Liver (tissue), 3 donors: ENCODE results near the gene IL13.

ENCODE experiments used
- HNF4A ChIP-seq, 2 donors: conservative IDR thresholded peaks; 2 replicates each; pipeline ENCODE4 v1.6.1; 2016; ENCODE audit warnings: antibody characterized with exemption in 2 of 2, mild to moderate bottlenecking in 2 of 2
- RAD21 ChIP-seq, 2 donors: IDR thresholded peaks; 2 replicates each; pipeline ENCODE4 v1.6.1; 2016; ENCODE audit warnings: antibody characterized with exemption in 2 of 2, mild to moderate bottlenecking in 2 of 2
- RXRA ChIP-seq, 2 donors: IDR thresholded peaks; 2 replicates each; pipeline ENCODE4 v1.6.1; 2017 to 2018; ENCODE audit warnings: antibody characterized with exemption in 2 of 2, mild to moderate bottlenecking in 1 of 2
- TAF1 ChIP-seq: conservative IDR thresholded peaks from 2 replicates; pipeline ENCODE4 v1.6.1; 2016; ENCODE audit warnings: antibody characterized with exemption, mild to moderate bottlenecking
- YY1 ChIP-seq: IDR thresholded peaks from 2 replicates; pipeline ENCODE4 v1.6.1; 2016; ENCODE audit warnings: antibody characterized with exemption, mild to moderate bottlenecking
- TF ChIP-seq, protein P1 (sequence below): fragments of 150-350 bp; IDR thresholded peaks from 2 replicates; pipeline ENCODE4 v1.5.1; 2017; ENCODE audit warnings: improper control_type of control experiment, low read depth, low read length; ENCODE audit not compliant: missing input control
- TF ChIP-seq, protein P2 (sequence below): IDR thresholded peaks from 2 replicates; pipeline ENCODE4 v1.6.1; 2016; ENCODE audit warnings: antibody characterized with exemption
- TF ChIP-seq, protein P3 (sequence below): IDR thresholded peaks from 2 replicates; pipeline ENCODE4 v1.6.1; 2016; ENCODE audit warnings: antibody characterized with exemption
- TF ChIP-seq, protein P4 (sequence below): IDR thresholded peaks from 2 replicates; pipeline ENCODE4 v1.6.1; 2016; ENCODE audit warnings: antibody characterized with exemption, mild to moderate bottlenecking
- donor health status: healthy.
- donor health status: healthy.

DNA sequence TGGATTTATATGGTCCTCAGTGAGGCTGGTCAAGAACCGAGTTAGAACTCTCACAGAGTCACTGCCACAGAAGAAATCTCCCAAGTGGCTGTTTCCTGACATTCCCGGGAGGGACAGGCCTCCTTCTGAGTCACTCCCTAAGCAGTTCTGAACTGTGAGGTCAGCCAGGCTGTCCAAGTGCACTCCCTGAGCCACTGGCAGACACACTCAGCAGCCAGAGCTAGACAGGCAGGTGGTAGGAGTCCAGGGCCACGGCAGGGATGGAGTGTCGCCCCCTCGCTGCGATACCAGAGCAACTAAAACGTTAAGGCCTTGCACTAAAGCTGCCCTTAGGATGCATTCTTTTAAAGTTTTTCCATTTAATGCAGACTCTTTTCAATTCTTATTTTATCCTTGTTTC lies 19.2 kb downstream of the IL13 start:
- no peak for TF ChIP-seq RXRA (IDR thresholded peaks at IDR 0.05)
- TF ChIP-seq TAF1, result no peak
- TF ChIP-seq, protein P1, sequence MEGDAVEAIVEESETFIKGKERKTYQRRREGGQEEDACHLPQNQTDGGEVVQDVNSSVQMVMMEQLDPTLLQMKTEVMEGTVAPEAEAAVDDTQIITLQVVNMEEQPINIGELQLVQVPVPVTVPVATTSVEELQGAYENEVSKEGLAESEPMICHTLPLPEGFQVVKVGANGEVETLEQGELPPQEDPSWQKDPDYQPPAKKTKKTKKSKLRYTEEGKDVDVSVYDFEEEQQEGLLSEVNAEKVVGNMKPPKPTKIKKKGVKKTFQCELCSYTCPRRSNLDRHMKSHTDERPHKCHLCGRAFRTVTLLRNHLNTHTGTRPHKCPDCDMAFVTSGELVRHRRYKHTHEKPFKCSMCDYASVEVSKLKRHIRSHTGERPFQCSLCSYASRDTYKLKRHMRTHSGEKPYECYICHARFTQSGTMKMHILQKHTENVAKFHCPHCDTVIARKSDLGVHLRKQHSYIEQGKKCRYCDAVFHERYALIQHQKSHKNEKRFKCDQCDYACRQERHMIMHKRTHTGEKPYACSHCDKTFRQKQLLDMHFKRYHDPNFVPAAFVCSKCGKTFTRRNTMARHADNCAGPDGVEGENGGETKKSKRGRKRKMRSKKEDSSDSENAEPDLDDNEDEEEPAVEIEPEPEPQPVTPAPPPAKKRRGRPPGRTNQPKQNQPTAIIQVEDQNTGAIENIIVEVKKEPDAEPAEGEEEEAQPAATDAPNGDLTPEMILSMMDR, result no peak
- TF ChIP-seq HNF4A (conservative IDR thresholded peaks at IDR 0.05), result no peak
- TF ChIP-seq, protein P2, sequence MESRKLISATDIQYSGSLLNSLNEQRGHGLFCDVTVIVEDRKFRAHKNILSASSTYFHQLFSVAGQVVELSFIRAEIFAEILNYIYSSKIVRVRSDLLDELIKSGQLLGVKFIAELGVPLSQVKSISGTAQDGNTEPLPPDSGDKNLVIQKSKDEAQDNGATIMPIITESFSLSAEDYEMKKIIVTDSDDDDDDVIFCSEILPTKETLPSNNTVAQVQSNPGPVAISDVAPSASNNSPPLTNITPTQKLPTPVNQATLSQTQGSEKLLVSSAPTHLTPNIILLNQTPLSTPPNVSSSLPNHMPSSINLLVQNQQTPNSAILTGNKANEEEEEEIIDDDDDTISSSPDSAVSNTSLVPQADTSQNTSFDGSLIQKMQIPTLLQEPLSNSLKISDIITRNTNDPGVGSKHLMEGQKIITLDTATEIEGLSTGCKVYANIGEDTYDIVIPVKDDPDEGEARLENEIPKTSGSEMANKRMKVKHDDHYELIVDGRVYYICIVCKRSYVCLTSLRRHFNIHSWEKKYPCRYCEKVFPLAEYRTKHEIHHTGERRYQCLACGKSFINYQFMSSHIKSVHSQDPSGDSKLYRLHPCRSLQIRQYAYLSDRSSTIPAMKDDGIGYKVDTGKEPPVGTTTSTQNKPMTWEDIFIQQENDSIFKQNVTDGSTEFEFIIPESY, result no peak
- TF ChIP-seq, protein P3, sequence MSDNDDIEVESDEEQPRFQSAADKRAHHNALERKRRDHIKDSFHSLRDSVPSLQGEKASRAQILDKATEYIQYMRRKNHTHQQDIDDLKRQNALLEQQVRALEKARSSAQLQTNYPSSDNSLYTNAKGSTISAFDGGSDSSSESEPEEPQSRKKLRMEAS, result no peak
- TF ChIP-seq RAD21 (IDR thresholded peaks at IDR 0.05), result no peak
- no peak for TF ChIP-seq YY1
- TF ChIP-seq, protein P4, sequence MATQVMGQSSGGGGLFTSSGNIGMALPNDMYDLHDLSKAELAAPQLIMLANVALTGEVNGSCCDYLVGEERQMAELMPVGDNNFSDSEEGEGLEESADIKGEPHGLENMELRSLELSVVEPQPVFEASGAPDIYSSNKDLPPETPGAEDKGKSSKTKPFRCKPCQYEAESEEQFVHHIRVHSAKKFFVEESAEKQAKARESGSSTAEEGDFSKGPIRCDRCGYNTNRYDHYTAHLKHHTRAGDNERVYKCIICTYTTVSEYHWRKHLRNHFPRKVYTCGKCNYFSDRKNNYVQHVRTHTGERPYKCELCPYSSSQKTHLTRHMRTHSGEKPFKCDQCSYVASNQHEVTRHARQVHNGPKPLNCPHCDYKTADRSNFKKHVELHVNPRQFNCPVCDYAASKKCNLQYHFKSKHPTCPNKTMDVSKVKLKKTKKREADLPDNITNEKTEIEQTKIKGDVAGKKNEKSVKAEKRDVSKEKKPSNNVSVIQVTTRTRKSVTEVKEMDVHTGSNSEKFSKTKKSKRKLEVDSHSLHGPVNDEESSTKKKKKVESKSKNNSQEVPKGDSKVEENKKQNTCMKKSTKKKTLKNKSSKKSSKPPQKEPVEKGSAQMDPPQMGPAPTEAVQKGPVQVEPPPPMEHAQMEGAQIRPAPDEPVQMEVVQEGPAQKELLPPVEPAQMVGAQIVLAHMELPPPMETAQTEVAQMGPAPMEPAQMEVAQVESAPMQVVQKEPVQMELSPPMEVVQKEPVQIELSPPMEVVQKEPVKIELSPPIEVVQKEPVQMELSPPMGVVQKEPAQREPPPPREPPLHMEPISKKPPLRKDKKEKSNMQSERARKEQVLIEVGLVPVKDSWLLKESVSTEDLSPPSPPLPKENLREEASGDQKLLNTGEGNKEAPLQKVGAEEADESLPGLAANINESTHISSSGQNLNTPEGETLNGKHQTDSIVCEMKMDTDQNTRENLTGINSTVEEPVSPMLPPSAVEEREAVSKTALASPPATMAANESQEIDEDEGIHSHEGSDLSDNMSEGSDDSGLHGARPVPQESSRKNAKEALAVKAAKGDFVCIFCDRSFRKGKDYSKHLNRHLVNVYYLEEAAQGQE, result no peak
